AG10803 (cell line): ENCODE measurements around the gene CEP164.

Source experiments
- DNase-seq: peaks from one replicate; pipeline ENCODE4 v3.0.0; 2010; ENCODE audit warnings: low read depth
- H3K4me3 ChIP-seq: 2 replicates; pipeline ENCODE4 v1.5.1; 2011; ENCODE audit warnings: mild to moderate bottlenecking, low read length, control low read depth
- CTCF ChIP-seq: conservative IDR thresholded peaks from 2 replicates; pipeline ENCODE4 v1.5.1; 2011; ENCODE audit warnings: mild to moderate bottlenecking, low read length, control low read depth, inconsistent platforms

The CEP164 gene

GRCh38 chr11:117303646-117304315 is 23.9 kb upstream of the CEP164 start:
- H3K4me3 ChIP-seq: no peak overlapping the region
- TF ChIP-seq CTCF: no peak
- no peak for DNase-seq

GRCh38 chr11:117305145-117305544 is 22.5 kb upstream of the CEP164 start:
- no peak for DNase-seq
- TF ChIP-seq CTCF: no peak
- no peak overlapping the region for H3K4me3 ChIP-seq

- TF ChIP-seq CTCF: no peak
- no peak for DNase-seq
- no peak overlapping the region for H3K4me3 ChIP-seq
These were observed 18.3 kb upstream of the CEP164 start for GRCh38 chr11:117309310-117309709.

GRCh38 chr11:117313091-117313490 is 14.6 kb upstream of the CEP164 start:
- no peak overlapping the region for H3K4me3 ChIP-seq
- DNase-seq: no peak
- no peak for TF ChIP-seq CTCF

GRCh38 chr11:117313828-117314768 is 13.6 kb upstream of the CEP164 start:
- DNase-seq: no peak
- no peak for TF ChIP-seq CTCF

GRCh38 chr11:117314840-117315239 is 12.8 kb upstream of the CEP164 start:
- DNase-seq: no peak
- H3K4me3 ChIP-seq: peak overlapping the region; percentile 79
- TF ChIP-seq CTCF: no peak

More at GRCh38 chr11:117313828-117314768, 13.6 kb upstream of the CEP164 start:
- peak overlapping the region; percentile 79 for H3K4me3 ChIP-seq
